Suppressor macrophage treated with lipopolysaccharide for 1 hour (primary cell): ENCODE data around the gene SCRN1.

Experiments
- DNase-seq, 3 donors: peaks; one replicate each; pipeline ENCODE4 v3.0.0-alpha.2; 2020 to 2022

SCRN1 gene

DNA sequence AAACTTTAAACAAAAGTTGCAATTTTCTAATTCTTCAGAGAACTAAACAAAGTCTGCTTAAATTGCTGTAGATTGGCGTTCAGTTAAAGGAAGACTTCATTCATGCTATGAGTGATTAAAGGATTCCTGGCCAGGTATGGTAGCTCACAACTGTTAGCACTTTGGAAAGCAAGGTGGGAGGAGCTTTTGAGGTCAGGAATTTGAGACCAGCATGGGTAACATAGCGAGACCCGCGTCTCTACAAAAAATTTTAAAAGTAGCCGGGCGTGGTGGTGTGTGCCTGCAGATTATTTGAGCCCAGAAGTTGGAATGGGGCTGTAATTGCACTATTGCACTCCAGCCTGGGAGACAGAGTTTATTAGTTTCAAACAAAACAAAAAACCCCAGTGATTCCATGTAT, 13.5 kb upstream of the SCRN1 start:
- no peak for DNase-seq

- DNase-seq: peak in 2 of 3 donors; percentile 31 to 55
Observed at GRCh38 chr7:30001998-30002397, 12.4 kb upstream of the SCRN1 start.

DNA sequence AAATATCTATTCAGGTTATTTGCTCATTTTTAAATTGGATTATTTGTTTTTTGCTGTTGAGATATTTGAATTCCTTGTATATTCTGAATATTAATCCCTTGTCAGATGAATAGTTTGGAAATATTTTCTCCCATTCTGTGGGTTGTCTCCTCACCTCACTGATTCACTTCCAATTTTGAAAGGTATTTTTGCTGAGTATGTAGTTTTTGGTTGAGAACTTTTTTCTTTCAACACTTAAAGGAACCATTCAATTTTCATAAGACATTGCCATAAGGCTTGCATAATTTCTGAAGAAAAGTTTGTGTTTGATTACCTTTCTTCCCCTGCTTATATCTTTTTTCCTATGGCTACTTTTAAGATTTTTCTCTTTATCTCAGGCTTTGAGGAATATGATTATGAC, 8.9 kb upstream of the SCRN1 start:
- DNase-seq: no peak

DNA sequence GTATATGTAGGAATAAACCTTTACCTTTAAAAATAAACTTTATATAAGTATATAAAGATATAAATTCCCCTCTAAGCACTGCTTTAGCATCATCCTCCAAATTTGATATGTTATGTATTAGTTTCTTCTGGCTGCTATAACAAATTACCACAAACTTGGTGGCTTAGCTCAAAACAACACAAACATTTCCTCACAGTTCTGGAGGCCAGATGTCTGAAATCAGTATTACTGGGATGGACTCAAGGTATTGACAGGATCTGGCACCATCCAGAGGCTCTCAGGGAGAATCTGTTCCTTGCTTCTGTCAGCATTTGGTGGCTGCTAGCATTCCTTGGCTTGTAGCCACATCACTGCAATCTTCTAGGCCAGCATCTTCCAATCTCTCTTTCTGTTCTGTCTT, 6.7 kb upstream of the SCRN1 start:
- no peak for DNase-seq

GRCh38 chr7:29995652-29996051, 6.1 kb upstream of the SCRN1 start:
- no peak for DNase-seq

GRCh38 chr7:29993140-29993539, 3.5 kb upstream of the SCRN1 start:
- DNase-seq: no peak

DNA sequence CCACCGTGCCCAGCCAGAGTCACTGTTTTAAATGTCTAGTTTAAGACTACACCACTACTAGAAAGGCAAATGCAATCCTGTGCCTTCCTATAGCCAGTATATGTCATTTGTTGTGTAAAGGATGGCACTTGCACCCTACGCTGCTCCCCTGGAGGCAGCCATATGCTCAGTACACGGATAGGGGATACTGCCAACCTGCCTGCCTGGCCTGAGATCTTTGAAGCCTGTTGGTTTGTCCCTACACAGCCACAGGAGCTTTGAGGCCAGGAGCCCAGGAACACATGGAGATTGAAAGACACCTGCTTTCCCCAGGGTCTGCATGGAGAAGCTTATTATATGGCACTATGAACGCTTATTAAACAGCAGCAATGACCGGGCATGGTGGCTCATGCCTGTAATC, 2.3 kb upstream of the SCRN1 start:
- DNase-seq: no peak

DNA sequence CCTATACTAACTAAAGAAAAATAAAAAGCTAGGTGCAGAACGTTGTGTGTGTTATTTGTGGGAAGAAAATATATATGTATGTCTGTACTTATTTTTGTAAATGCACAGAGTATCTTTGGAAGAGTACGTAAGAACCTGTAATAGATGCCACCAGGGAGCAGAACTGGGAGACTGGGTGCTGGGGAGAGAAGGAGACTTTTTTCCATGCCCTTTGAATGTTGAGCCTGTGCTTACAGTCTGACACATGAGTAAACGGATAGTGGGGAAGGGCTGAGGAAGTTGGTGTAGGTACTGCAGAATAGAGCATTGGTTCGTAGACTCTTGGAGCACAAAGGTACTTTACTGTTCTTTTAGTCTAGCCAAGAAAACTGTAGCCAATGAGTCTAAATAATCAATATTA, 1.3 kb upstream of the SCRN1 start:
- no peak for DNase-seq

GRCh38 chr7:29988424-29989256, 961 bp downstream of the SCRN1 start:
- peak; percentile 48 to 78 (median 68) for DNase-seq

- peak; percentile 75 to 91 (median 90) for DNase-seq
Observed at GRCh38 chr7:29987811-29988317, 1.7 kb downstream of the SCRN1 start.

DNA sequence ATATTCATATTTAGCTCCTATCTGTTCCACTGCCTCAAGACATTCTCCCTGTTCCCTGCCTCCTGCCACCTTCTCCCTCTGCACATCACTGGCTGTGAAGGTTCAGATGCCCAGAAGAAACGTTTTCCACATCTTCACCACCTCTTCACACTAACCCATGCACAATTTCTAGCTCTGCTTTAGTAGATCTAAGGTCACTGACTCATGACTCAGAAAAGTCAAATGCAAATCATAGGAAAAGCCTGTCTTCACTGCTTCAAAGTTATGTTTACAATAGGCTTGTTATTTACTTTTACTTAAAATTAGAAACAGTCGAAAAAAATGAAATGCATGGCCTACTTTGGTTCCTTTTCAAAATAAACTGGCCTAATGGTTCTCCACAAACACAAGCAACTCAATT, 2.5 kb downstream of the SCRN1 start:
- peak in 2 of 3 donors; percentile 62 to 64 for DNase-seq

DNA sequence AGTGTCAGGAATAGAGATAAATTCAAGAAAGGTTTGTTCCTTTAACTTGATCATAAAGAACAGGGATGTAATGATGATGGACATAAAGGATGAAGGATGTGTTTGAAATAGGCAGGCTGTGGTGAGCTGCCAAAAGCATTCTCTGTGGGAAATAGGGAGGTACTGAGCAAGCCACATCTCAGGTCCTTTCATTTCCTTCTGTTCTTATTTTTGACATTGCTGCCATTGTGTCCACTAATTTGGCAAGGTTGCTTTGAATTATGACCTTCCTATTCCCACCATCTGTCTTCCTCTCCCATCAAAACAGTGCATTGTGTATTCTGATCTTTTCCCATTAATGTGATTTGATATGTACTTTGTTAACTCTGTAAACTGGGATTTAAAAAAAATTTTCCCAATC, 9.4 kb downstream of the SCRN1 start:
- DNase-seq: no peak

GRCh38 chr7:29977886-29978651, 11.5 kb downstream of the SCRN1 start:
- no peak for DNase-seq

GRCh38 chr7:29976673-29977415, 12.8 kb downstream of the SCRN1 start:
- DNase-seq: peak; percentile 38 to 68 (median 65)

DNA sequence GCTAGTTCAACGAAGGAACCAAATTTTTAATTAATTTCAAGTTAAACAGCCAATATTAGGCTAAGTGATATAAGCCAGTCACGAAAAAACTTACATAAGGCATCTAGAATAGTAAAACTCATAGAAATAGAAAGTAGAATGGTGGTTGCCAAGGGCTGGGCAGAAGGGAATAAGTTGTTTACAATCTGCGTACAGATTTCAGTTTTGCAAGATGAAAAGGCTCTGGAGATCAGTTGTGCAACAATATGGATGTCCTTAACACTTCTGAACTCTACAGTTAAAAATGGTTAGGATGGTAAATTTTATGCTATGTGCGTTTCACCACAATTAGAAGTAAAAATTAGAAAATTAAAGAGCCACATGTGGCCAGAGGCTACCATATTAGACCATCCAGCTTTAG, 13.3 kb downstream of the SCRN1 start:
- no peak for DNase-seq

- no peak for DNase-seq
Observed at GRCh38 chr7:29975561-29975960, 14.0 kb downstream of the SCRN1 start.

GRCh38 chr7:29974286-29974685, 15.3 kb downstream of the SCRN1 start:
- no peak for DNase-seq

DNA sequence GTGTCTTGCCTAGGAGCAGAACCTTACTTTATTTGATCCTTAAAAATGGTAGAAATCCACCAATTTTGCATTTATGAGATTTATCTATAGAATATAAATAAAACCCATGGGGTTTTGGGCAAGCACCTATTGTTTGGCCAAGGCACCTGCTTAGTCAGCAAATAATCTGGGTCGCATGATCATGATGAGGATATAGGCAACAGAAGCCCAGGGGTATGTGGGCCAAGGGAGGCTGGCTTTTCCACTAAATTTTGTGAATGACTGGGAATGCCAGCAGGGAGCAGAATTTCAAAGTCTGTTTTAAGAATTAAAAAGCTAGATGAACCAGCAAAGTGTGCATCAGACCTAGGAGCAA, 17.3 kb downstream of the SCRN1 start:
- no peak for DNase-seq

GRCh38 chr7:29971566-29972314, 17.9 kb downstream of the SCRN1 start:
- no peak for DNase-seq

- DNase-seq: no peak
Observed at GRCh38 chr7:29970158-29970557, 19.4 kb downstream of the SCRN1 start.

- DNase-seq: no peak
Observed at GRCh38 chr7:29969738-29970137, 19.9 kb downstream of the SCRN1 start.

DNA sequence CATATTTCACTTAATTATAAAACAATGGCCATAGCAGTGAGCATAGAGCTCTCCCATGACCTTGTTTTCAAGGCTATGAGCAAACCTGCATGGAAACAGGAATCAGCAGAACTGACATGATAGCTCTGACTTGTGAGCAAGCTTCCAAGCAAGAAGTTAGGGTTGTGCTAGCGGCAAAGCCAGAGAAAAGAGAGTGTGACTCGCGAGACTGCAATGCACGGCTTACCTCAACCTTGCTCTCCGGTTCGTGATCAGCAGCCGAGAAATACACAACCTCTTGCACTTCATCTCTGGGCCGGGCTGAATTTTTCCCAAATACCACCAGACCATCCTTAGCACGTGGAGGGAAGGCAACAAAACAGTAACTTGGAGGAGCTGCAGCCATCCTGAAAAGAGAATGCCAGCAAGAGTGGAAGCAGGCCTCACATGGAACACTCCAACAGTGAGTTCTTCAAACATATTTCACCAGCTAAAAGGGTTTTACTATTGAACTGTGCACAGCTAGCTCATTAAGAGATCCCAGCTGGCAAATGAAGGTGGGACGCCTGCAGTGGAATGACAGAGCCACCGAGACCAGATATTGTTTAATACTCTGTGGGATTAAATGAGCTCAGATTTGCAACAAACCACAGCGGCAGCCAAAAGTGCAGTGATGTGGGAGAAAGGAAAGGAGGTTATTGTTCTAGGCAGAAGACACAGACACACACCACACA, 20.8 kb downstream of the SCRN1 start:
- DNase-seq: no peak
